Measurements from ENCODE around the gene OR6B2. TPM values are rescaled to one million over a fixed set of nuclear protein-coding genes. Genes with fewer than 3 reads are reported as not detected.
A peak's percentile ranks its signal among the peaks of the same experiment; 100 is the strongest.

The OR6B2 gene
- total RNA-seq, 1 donor from 2014 or later, result not detected

GRCh38 chr2:240037358-240037757 is 7.1 kb upstream of the OR6B2 start:
- no peak for DNase-seq

- DNase-seq, result no peak
Observed at GRCh38 chr2:240033330-240033678, 3.1 kb upstream of the OR6B2 start.

- no peak for DNase-seq
Observed at GRCh38 chr2:240032406-240033329, 2.4 kb upstream of the OR6B2 start.

- DNase-seq, result peak; percentile 18
Observed at GRCh38 chr2:240024766-240025165, 5.5 kb downstream of the OR6B2 start.

GRCh38 chr2:240023792-240024191 is 6.4 kb downstream of the OR6B2 start:
- no peak for DNase-seq

- DNase-seq, result peak; percentile 83
Observed at GRCh38 chr2:240021488-240022104, 8.6 kb downstream of the OR6B2 start.

GRCh38 chr2:240018071-240018750 is 12.0 kb downstream of the OR6B2 start:
- no peak for DNase-seq

- no peak for DNase-seq
Observed at GRCh38 chr2:240014327-240014726, 15.9 kb downstream of the OR6B2 start.

- DNase-seq, result peak; percentile 43
Observed at GRCh38 chr2:240013343-240013742, 16.9 kb downstream of the OR6B2 start.

- DNase-seq, result no peak
Observed at GRCh38 chr2:240002983-240003382, 27.2 kb downstream of the OR6B2 start.

GRCh38 chr2:240000671-240001070 is 29.6 kb downstream of the OR6B2 start:
- DNase-seq, result no peak

- DNase-seq, result no peak
Observed at GRCh38 chr2:239997686-239998409, 32.4 kb downstream of the OR6B2 start.

- DNase-seq, result no peak
Observed at GRCh38 chr2:239994086-239994485, 36.1 kb downstream of the OR6B2 start.

- no peak for DNase-seq
Observed at GRCh38 chr2:239993291-239993690, 36.9 kb downstream of the OR6B2 start.

GRCh38 chr2:239991689-239992314 is 38.4 kb downstream of the OR6B2 start:
- DNase-seq, result peak; percentile 80

- no peak for DNase-seq
Observed at GRCh38 chr2:239990966-239991365, 39.3 kb downstream of the OR6B2 start.

- no peak for DNase-seq
Observed at GRCh38 chr2:239985356-239985755, 44.9 kb downstream of the OR6B2 start.

GRCh38 chr2:239984421-239985194 is 45.6 kb downstream of the OR6B2 start:
- DNase-seq, result no peak

GRCh38 chr2:239983004-239983778 is 47.0 kb downstream of the OR6B2 start:
- DNase-seq, result no peak

All from dermis blood vessel endothelial cell (primary cell).